ENCODE data around the gene USP40. TPM values are rescaled to one million over a fixed set of nuclear protein-coding genes. Genes with fewer than 3 reads are reported as not detected.

The USP40 gene
- total and polyA plus RNA-seq, 8 donors, result 17.2 to 34.7 (median 22.7) TPM

DNA sequence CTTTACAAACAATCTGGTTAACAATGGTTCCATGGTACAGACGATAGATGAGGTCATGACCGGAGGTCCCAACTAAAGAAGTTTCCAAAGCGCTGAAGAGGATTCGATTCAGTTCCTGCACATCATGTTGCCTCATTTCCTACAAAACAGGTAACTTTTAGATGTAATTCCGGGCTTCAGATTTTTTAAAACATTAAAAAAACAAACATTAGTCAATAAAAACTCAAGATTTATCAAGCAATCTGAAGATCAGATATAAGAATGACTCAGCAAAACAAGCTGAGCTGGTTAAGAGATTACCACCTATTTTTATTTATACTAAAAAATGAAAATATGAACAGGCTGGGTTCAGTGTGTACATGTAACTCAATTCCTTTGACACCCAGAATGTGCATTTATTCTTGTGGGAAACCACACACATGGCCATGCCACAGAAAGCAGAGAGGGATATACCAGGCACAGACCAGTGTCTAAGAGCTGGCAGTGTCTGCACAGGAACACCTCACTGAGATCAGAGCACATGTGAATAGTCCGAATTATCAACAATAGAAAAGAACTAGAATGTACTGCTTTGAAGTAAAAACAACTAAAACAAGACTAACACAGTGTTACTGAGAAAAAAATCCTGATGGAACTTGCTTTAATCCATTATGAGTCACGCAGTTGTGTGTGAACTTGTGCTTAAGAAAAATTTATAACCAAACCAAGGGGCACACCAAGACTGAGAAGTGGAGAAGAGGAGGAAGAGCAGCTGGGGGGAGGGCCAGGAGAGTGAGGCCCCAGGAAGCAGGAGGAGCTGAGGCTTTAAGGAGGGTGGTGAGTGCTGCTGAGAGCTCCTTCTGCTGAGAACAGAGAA is 9.5 kb downstream of the USP40 start:
- peak; percentile 46 to 94 (median 73) for ATAC-seq
- Histone ChIP-seq H3K4me3 (no peak overlapping the region), H3K36me3 (peaks cover 0 to 28% (median 0%) of the 10 kb centered on the region in 3 donors), H3K9me3 (no peaks in the 10 kb centered on the region), H3K4me1 (peaks cover 0 to 5% (median 0%) of the 10 kb centered on the region in 3 donors), H3K27me3 (no peaks in the 10 kb centered on the region), H3K27ac (no peak overlapping the region)
- TF ChIP-seq, protein P1, sequence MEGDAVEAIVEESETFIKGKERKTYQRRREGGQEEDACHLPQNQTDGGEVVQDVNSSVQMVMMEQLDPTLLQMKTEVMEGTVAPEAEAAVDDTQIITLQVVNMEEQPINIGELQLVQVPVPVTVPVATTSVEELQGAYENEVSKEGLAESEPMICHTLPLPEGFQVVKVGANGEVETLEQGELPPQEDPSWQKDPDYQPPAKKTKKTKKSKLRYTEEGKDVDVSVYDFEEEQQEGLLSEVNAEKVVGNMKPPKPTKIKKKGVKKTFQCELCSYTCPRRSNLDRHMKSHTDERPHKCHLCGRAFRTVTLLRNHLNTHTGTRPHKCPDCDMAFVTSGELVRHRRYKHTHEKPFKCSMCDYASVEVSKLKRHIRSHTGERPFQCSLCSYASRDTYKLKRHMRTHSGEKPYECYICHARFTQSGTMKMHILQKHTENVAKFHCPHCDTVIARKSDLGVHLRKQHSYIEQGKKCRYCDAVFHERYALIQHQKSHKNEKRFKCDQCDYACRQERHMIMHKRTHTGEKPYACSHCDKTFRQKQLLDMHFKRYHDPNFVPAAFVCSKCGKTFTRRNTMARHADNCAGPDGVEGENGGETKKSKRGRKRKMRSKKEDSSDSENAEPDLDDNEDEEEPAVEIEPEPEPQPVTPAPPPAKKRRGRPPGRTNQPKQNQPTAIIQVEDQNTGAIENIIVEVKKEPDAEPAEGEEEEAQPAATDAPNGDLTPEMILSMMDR (IDR thresholded peaks at IDR 0.05), result no peak
- intact Hi-C loops (cut with DNase I), result no loop called here
- WGBS, 2 donors, result 79 to 80% methylated on average over 7 of the region's 7 CpGs
- no peak for FAIRE-seq
- DNase-seq, result peak in 1 of 6 donors; percentile 20

DNA sequence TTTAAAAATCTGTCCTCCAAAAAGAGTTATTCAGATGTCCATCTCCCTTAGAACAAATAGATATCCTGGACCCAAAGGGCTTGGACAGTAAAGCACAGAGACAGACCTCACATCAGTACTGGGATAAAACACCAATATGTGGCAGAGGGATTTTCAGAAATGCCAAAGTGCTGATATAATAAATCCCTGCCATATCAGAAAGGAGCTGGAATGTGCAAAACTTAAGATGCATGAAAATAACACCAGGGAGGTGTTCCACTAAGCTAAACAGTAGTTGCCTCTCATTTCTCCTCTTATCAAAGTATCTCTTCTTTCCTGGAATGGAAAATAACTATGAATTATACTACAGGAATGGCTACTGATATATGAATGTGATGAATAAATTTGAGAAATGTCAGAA is 13.2 kb downstream of the USP40 start:
- Histone ChIP-seq H3K27ac (no peak overlapping the region), H3K4me3 (no peak overlapping the region), H3K9me3 (no peaks in the 10 kb centered on the region), H3K36me3 (peaks cover 0 to 34% (median 0%) of the 10 kb centered on the region in 3 donors), H3K4me1 (peaks cover 0 to 5% (median 0%) of the 10 kb centered on the region in 3 donors), H3K27me3 (no peaks in the 10 kb centered on the region)
- intact Hi-C loops (cut with DNase I), result no loop called here
- TF ChIP-seq, protein P1 (IDR thresholded peaks at IDR 0.05), result no peak
- ATAC-seq (no peak), FAIRE-seq (no peak), DNase-seq (no peak)

DNA sequence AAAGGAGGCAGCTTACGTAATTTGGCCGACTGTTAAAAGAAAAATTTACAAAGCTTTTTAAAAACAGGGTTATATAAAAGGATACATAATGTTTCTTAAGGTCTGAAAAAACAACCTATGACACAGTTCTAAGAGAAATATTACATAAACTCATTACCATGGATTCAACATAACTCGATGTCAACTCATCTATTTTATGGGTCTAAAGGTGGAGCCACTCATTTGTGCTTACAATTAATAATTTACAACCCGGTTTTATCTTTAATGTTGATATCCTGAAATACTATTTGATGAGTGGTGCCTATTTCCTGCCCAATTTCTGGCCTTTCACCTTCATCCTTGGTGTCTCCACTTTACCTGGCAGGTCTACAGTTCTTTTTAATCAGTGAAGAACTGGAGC is 15.1 kb downstream of the USP40 start:
- no peak overlapping the region for H3K4me3 ChIP-seq
- no peaks in the 10 kb centered on the region for H3K4me1 ChIP-seq
- H3K36me3 ChIP-seq, result peaks cover 0 to 53% (median 0%) of the 10 kb centered on the region in 3 donors
- FAIRE-seq (no peak), DNase-seq (no peak), ATAC-seq (no peak)
- H3K9me3 ChIP-seq, result no peaks in the 10 kb centered on the region
- TF ChIP-seq, protein P1 (IDR thresholded peaks at IDR 0.05), result no peak
- H3K27me3 ChIP-seq, result no peaks in the 10 kb centered on the region
- H3K27ac ChIP-seq, result no peak overlapping the region
- intact Hi-C loops (cut with DNase I), result no loop called here
- WGBS, 2 donors, result 64 to 69% methylated on average over 4 of the region's 4 CpGs

DNA sequence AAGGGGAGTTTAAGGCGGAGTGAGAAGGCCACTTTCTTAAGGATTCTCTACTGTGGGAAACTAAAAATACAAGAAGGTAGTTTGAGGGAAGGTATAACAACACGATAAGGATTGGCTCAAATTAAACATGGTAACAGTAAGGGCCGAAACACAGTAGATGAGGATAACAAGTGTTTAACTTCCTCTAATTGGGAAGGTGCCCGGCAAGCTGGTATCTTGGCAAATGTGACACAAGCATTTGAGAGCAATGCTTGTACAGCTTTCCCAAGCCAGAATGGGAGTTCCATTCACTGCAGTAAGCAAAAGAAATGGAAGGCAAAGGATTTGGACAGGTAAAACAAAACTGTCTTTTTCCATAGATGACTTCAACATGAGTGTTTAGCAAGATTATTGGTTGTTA is 19.8 kb downstream of the USP40 start:
- Histone ChIP-seq H3K9me3 (no peaks in the 10 kb centered on the region), H3K4me3 (no peak overlapping the region), H3K36me3 (peaks cover 0 to 38% (median 0%) of the 10 kb centered on the region in 3 donors), H3K27ac (no peak overlapping the region), H3K27me3 (no peaks in the 10 kb centered on the region), H3K4me1 (no peaks in the 10 kb centered on the region)
- DNase-seq (no peak), FAIRE-seq (no peak), ATAC-seq (no peak)
- intact Hi-C loops (cut with DNase I), result no loop called here
- TF ChIP-seq, protein P1 (IDR thresholded peaks at IDR 0.05), result no peak
- WGBS, 2 donors, result 81 to 85% methylated on average over 4 of the region's 4 CpGs

DNA sequence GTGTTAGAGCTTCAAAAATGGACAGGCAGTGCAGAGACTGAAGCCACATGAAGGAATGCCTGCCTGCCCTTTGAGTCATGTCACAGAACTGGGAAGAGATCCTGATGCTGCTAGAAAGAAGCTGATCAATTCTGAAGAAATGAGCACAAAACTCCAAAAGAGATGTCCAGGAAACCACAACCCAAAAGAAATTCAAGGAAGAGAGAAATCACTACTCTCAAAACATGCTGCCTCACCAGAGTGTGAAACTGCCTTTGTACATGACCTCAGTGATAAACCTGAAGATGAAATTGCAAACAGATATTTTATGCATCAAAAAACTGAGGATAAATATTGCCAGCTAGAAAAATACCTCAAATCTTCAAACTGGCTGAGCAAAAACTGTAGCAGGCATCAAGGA is 20.5 kb downstream of the USP40 start:
- FAIRE-seq, result no peak
- intact Hi-C loops (cut with DNase I), result no loop called here
- TF ChIP-seq, protein P1 (IDR thresholded peaks at IDR 0.05), result no peak
- no peaks in the 10 kb centered on the region for H3K9me3 ChIP-seq
- no peaks in the 10 kb centered on the region for H3K27me3 ChIP-seq
- ATAC-seq, result no peak
- no peak overlapping the region for H3K4me3 ChIP-seq
- peaks cover 0 to 31% (median 0%) of the 10 kb centered on the region in 3 donors for H3K36me3 ChIP-seq
- DNase-seq, result no peak
- no peak overlapping the region for H3K27ac ChIP-seq
- no peaks in the 10 kb centered on the region for H3K4me1 ChIP-seq
